Gastroesophageal sphincter (tissue), 4 donors: ENCODE data around the gene CYP3A4. TPM values are rescaled to one million over a fixed set of nuclear protein-coding genes. Genes with fewer than 3 reads are reported as not detected.

Experiments used
- ATAC-seq: fragments of 150-250 bp; one replicate; pipeline ENCODE4 v1.9.1; 2016; ENCODE audit warnings: mild to moderate bottlenecking, moderate library complexity
- H3K27ac ChIP-seq, 4 donors: fragments of 200-600 bp; sonication (generic) in 3 of 4; 1 replicate in 3 of 4; 2 replicates in 1 of 4; pipeline ENCODE4 v1.5.1; 2016 to 2019
- H3K27me3 ChIP-seq: fragments of 200-600 bp; sonication (generic); one replicate; pipeline ENCODE4 v1.5.1; 2019
- H3K36me3 ChIP-seq, 2 donors: fragments of 200-600 bp; sonication (generic); one replicate each; pipeline ENCODE4 v1.5.1; 2019; ENCODE audit warnings: control low read depth in 1 of 2
- H3K4me1 ChIP-seq, 3 donors: fragments of 200-600 bp; sonication (generic); 1 replicate in 2 of 3; 2 replicates in 1 of 3; pipeline ENCODE4 v1.5.1; 2016 to 2019; ENCODE audit warnings: control low read depth in 2 of 3
- H3K4me3 ChIP-seq, 2 donors: fragments of 200-600 bp; sonication (generic); one replicate each; pipeline ENCODE4 v1.5.1; 2019; ENCODE audit warnings: mild to moderate bottlenecking in 1 of 2, moderate library complexity in 1 of 2
- H3K9me3 ChIP-seq, 3 donors: fragments of 200-600 bp; sonication (generic); one replicate each; pipeline ENCODE4 v1.5.1; 2017 to 2019; ENCODE audit warnings: control low read depth in 2 of 3
- CTCF ChIP-seq, 4 experiments: fragments of 200-600 bp in 2 of 4; fragments of 450-650 bp in 2 of 4; sonication (generic) in 1 of 4; IDR thresholded peaks; one replicate each; pipeline ENCODE4 v1.5.1; 2017 to 2019; ENCODE audit warnings: antibody characterized with exemption in 4 of 4, mild to moderate bottlenecking in 2 of 4, moderate library complexity in 2 of 4
- EP300 ChIP-seq: sonication (generic); formaldehyde crosslinking; IDR thresholded peaks from one replicate; pipeline ENCODE4 v1.6.1; 2017; ENCODE audit warnings: antibody characterized with exemption, mild to moderate bottlenecking
- POLR2A ChIP-seq, 2 donors: fragments of 450-650 bp; IDR thresholded peaks; one replicate each; pipeline ENCODE4 v1.6.1; 2017; ENCODE audit warnings: antibody characterized with exemption in 2 of 2, mild to moderate bottlenecking in 2 of 2, moderate library complexity in 1 of 2
- POLR2AphosphoS5 ChIP-seq: sonication (generic); formaldehyde crosslinking; IDR thresholded peaks from one replicate; pipeline ENCODE4 v1.6.1; 2017; ENCODE audit warnings: antibody characterized with exemption
- WGBS, 2 donors: methylation state at CpG; one replicate each; pipeline ENCODE4 v1.1.5; 2018; ENCODE audit warnings: low coverage in 1 of 2; 5-methylcytosine and 5-hydroxymethylcytosine counted together
- total RNA-seq, 4 donors: library from RNA; depleted of rRNA; stranded (reverse); fragments of >200 nt; gene quantifications; one replicate each; pipeline ENCODE4 v1.1.0, GENCODE V29; 2016

CYP3A4 gene
- not detected for total RNA-seq

- no peak for ATAC-seq
- TF ChIP-seq CTCF (IDR thresholded peaks at IDR 0.05): no peak
- TF ChIP-seq POLR2AphosphoS5: no peak
- no peak for TF ChIP-seq EP300
- TF ChIP-seq POLR2A (IDR thresholded peaks at IDR 0.05): no peak
- no peaks in the 10 kb centered on the region for H3K36me3 ChIP-seq
- H3K27me3 ChIP-seq: no peaks in the 10 kb centered on the region
- no peaks in the 10 kb centered on the region for H3K9me3 ChIP-seq
- H3K27ac ChIP-seq: no peak within 1 kb of the TSS
- no peaks in the 10 kb centered on the region for H3K4me1 ChIP-seq
- H3K4me3 ChIP-seq: no peak within 1 kb of the TSS
Measured at GRCh38 chr7:99784007-99784406, at the start of gene CYP3A4. CYP3A4 (minus strand) TSS chr7:99784184; CDS start chr7:99784081, 103 bp downstream.

- ATAC-seq: no peak
- Histone ChIP-seq H3K27ac (no peak overlapping the region), H3K27me3 (peaks cover 3% of the 10 kb centered on the region), H3K36me3 (no peaks in the 10 kb centered on the region), H3K4me3 (no peak overlapping the region), H3K9me3 (no peaks in the 10 kb centered on the region), H3K4me1 (no peaks in the 10 kb centered on the region)
- 37 to 73% methylated on average over 8 of the region's 8 CpGs for WGBS, 2 donors
- TF ChIP-seq POLR2AphosphoS5: no peak
- no peak for TF ChIP-seq CTCF (IDR thresholded peaks at IDR 0.05)
- no peak for TF ChIP-seq EP300
- no peak for TF ChIP-seq POLR2A (IDR thresholded peaks at IDR 0.05)
Measured at GRCh38 chr7:99833289-99833877, 49.4 kb upstream of the CYP3A4 start.

- Histone ChIP-seq H3K4me3 (no peak overlapping the region), H3K36me3 (no peaks in the 10 kb centered on the region), H3K4me1 (no peaks in the 10 kb centered on the region), H3K9me3 (no peaks in the 10 kb centered on the region), H3K27me3 (peaks cover 3% of the 10 kb centered on the region), H3K27ac (no peak overlapping the region)
- no peak for ATAC-seq
- TF ChIP-seq EP300 (no peak), CTCF (IDR thresholded peaks at IDR 0.05) (no peak)
Measured at GRCh38 chr7:99831595-99831994, 47.6 kb upstream of the CYP3A4 start.

GRCh38 chr7:99829524-99830160, 45.7 kb upstream of the CYP3A4 start:
- no peak overlapping the region for H3K4me3 ChIP-seq
- H3K36me3 ChIP-seq: no peaks in the 10 kb centered on the region
- H3K4me1 ChIP-seq: no peaks in the 10 kb centered on the region
- WGBS, 2 donors: 86% methylated on average over 1 of the region's 1 CpG; no CpG with 5 or more reads in 1 of the 2 donors
- H3K27me3 ChIP-seq: peaks cover 3% of the 10 kb centered on the region
- TF ChIP-seq POLR2A (IDR thresholded peaks at IDR 0.05) (no peak), EP300 (no peak), POLR2AphosphoS5 (no peak), CTCF (IDR thresholded peaks at IDR 0.05) (no peak)
- no peak overlapping the region for H3K27ac ChIP-seq
- no peaks in the 10 kb centered on the region for H3K9me3 ChIP-seq
- no peak for ATAC-seq

- no peaks in the 10 kb centered on the region for H3K9me3 ChIP-seq
- no peak overlapping the region for H3K27ac ChIP-seq
- no peak overlapping the region for H3K4me3 ChIP-seq
- no peaks in the 10 kb centered on the region for H3K36me3 ChIP-seq
- H3K27me3 ChIP-seq: peaks cover 2% of the 10 kb centered on the region
- TF ChIP-seq CTCF (IDR thresholded peaks at IDR 0.05): no peak
- no peaks in the 10 kb centered on the region for H3K4me1 ChIP-seq
- ATAC-seq: no peak
Measured at GRCh38 chr7:99828811-99829210, 44.8 kb upstream of the CYP3A4 start.
